Measurements from ENCODE around the gene DUOXA1.

DNA sequence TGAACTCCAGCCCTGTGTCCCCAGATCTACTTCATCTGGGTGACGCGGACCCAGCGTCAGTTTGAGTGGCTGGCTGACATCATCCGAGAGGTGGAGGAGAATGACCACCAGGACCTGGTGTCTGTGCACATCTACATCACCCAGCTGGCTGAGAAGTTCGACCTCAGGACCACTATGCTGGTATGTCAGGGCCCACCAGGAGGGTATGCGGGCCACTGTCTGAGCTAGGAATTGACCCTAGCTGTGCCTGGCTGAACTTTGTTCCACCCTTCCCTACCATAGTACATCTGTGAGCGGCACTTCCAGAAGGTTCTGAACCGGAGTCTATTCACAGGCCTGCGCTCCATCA, 33.8 kb upstream of the DUOXA1 start:
- TF ChIP-seq TAF1 (IDR thresholded peaks at IDR 0.05; ENCODE audit: borderline replicate concordance, insufficient read depth, low read length): no peak
- TF ChIP-seq POLR2AphosphoS5 (IDR thresholded peaks at IDR 0.05; ENCODE audit: low read depth, low read length): no peak
